NOMO-1 (cell line): ENCODE measurements around the gene TBCEL.

Experiments used
- DNase-seq, 2 experiments: peaks; one replicate each; lab custom pipeline; 2025; ENCODE audit not compliant: unreplicated experiment in 2 of 2; lab: John Stamatoyannopoulos, UW

Gene TBCEL

GRCh38 chr11:121132211-121132976 lies 108.5 kb downstream of the TBCEL start:
- DNase-seq, result no peak

DNA sequence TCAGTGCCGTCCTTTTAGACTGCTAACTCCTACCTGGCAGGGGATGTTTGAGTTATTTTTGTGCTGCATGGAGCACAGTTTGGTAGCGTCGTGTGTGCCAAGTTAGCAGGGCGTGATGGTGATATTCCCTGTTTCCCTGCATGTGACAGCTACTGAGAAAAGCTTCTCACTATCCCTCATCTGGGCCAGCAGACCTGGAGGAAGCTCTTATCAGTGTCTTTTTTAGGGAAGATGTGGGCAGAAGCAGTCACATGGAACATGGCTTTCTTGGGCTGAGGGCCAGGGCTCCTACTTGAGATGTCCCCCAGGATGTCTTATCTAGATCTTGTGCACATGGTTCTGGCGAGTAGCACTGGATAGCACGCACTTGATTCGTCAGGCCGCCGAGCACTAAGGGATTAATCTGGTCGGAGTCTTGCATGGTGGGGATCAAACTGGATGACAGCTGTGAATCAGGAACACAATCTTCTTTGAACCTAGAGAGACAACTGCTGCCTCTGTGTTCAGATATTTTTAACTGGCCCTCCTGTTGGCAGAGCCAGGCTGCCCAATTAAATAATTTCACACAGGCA lies 110.9 kb downstream of the TBCEL start:
- no peak for DNase-seq

GRCh38 chr11:121137005-121137404 lies 113.1 kb downstream of the TBCEL start:
- DNase-seq, result no peak

- DNase-seq, result no peak
These were observed 114.4 kb downstream of the TBCEL start for GRCh38 chr11:121138259-121138658.

- no peak for DNase-seq
These were observed 116.5 kb downstream of the TBCEL start for GRCh38 chr11:121140369-121140768.
